Liver (tissue), 3 donors: ENCODE measurements around the gene HAO1.

Experiments
- GABPA ChIP-seq, 2 donors: IDR thresholded peaks in 1 of 2; conservative IDR thresholded peaks in 1 of 2; 2 replicates each; pipeline ENCODE4 v1.6.1; 2016; ENCODE audit warnings: antibody characterized with exemption in 2 of 2, mild to moderate bottlenecking in 1 of 2, moderate library complexity in 1 of 2
- HNF4G ChIP-seq: IDR thresholded peaks from 2 replicates; pipeline ENCODE4 v1.6.1; 2016; ENCODE audit warnings: antibody characterized with exemption
- JUND ChIP-seq, 2 donors: IDR thresholded peaks; 2 replicates each; pipeline ENCODE4 v1.6.1; 2016; ENCODE audit warnings: antibody characterized with exemption in 2 of 2
- TAF1 ChIP-seq: conservative IDR thresholded peaks from 2 replicates; pipeline ENCODE4 v1.6.1; 2016; ENCODE audit warnings: antibody characterized with exemption, mild to moderate bottlenecking
- YY1 ChIP-seq: IDR thresholded peaks from 2 replicates; pipeline ENCODE4 v1.6.1; 2016; ENCODE audit warnings: antibody characterized with exemption, mild to moderate bottlenecking
- TF ChIP-seq, protein P1 (sequence below): fragments of 150-350 bp; IDR thresholded peaks from 2 replicates; pipeline ENCODE4 v1.5.1; 2017; ENCODE audit warnings: improper control_type of control experiment, low read depth, low read length; ENCODE audit not compliant: missing input control
- TF ChIP-seq, protein P2 (sequence below): IDR thresholded peaks from 2 replicates; pipeline ENCODE4 v1.6.1; 2016; ENCODE audit warnings: antibody characterized with exemption, mild to moderate bottlenecking
- donor health status: healthy.
- donor health status: healthy.

DNA sequence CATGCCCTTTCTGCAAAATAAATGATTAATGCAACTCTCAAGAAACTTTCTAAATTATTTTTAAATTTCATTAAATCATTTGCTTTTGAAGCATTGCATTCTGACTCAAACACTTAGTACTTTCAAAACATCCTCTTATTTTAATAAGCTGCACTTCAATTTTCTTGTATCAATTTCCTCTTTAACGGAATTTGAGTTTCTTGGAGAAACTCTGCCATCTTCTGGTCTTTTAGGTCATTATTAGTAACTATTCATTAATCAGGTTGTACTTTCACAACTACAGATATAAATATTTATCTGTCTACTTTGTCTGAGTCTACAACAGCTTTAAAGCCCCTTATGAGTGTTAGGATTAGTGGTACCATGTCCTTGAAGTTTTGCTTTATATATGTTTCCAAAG, 49.1 kb upstream of the HAO1 start:
- TF ChIP-seq, protein P1, sequence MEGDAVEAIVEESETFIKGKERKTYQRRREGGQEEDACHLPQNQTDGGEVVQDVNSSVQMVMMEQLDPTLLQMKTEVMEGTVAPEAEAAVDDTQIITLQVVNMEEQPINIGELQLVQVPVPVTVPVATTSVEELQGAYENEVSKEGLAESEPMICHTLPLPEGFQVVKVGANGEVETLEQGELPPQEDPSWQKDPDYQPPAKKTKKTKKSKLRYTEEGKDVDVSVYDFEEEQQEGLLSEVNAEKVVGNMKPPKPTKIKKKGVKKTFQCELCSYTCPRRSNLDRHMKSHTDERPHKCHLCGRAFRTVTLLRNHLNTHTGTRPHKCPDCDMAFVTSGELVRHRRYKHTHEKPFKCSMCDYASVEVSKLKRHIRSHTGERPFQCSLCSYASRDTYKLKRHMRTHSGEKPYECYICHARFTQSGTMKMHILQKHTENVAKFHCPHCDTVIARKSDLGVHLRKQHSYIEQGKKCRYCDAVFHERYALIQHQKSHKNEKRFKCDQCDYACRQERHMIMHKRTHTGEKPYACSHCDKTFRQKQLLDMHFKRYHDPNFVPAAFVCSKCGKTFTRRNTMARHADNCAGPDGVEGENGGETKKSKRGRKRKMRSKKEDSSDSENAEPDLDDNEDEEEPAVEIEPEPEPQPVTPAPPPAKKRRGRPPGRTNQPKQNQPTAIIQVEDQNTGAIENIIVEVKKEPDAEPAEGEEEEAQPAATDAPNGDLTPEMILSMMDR: no peak
- TF ChIP-seq, protein P2, sequence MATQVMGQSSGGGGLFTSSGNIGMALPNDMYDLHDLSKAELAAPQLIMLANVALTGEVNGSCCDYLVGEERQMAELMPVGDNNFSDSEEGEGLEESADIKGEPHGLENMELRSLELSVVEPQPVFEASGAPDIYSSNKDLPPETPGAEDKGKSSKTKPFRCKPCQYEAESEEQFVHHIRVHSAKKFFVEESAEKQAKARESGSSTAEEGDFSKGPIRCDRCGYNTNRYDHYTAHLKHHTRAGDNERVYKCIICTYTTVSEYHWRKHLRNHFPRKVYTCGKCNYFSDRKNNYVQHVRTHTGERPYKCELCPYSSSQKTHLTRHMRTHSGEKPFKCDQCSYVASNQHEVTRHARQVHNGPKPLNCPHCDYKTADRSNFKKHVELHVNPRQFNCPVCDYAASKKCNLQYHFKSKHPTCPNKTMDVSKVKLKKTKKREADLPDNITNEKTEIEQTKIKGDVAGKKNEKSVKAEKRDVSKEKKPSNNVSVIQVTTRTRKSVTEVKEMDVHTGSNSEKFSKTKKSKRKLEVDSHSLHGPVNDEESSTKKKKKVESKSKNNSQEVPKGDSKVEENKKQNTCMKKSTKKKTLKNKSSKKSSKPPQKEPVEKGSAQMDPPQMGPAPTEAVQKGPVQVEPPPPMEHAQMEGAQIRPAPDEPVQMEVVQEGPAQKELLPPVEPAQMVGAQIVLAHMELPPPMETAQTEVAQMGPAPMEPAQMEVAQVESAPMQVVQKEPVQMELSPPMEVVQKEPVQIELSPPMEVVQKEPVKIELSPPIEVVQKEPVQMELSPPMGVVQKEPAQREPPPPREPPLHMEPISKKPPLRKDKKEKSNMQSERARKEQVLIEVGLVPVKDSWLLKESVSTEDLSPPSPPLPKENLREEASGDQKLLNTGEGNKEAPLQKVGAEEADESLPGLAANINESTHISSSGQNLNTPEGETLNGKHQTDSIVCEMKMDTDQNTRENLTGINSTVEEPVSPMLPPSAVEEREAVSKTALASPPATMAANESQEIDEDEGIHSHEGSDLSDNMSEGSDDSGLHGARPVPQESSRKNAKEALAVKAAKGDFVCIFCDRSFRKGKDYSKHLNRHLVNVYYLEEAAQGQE: no peak
- TF ChIP-seq GABPA (IDR thresholded peaks at IDR 0.05 in 1 of 2, conservative IDR thresholded peaks at IDR 0.05 in 1 of 2) (no peak), JUND (IDR thresholded peaks at IDR 0.05) (no peak), HNF4G (no peak), YY1 (no peak), TAF1 (no peak)
